Tibial artery (tissue), 4 donors: ENCODE results near the gene RAB41.

Experiments
- DNase-seq, 2 donors: peaks; one replicate each; pipeline ENCODE4 v3.0.0-alpha.2; 2019
- H3K27ac ChIP-seq, 2 donors: fragments of 200-600 bp; sonication (generic) in 1 of 2; 1 replicate in 1 of 2; 2 replicates in 1 of 2; pipeline ENCODE4 v1.5.1; 2018 to 2019; ENCODE audit warnings: mild to moderate bottlenecking in 1 of 2
- H3K27me3 ChIP-seq, 2 donors: fragments of 200-600 bp; sonication (generic) in 1 of 2; one replicate each; pipeline versions ENCODE4 v1.5.1 to v1.6.0; 2016 to 2019
- H3K36me3 ChIP-seq, 3 donors: fragments of 200-600 bp; sonication (generic) in 2 of 3; one replicate each; pipeline ENCODE4 v1.5.1; 2016 to 2019; ENCODE audit warnings: mild to moderate bottlenecking in 2 of 3
- H3K4me1 ChIP-seq, 4 donors: fragments of 200-600 bp; sonication (generic) in 2 of 4; 1 replicate in 3 of 4; 2 replicates in 1 of 4; pipeline ENCODE4 v1.5.1; 2016 to 2019
- H3K4me3 ChIP-seq, 2 donors: fragments of 200-600 bp; sonication (generic) in 1 of 2; 1 replicate in 1 of 2; 2 replicates in 1 of 2; pipeline ENCODE4 v1.5.1; 2018 to 2019; ENCODE audit warnings: mild to moderate bottlenecking in 2 of 2
- H3K9me3 ChIP-seq, 3 donors: fragments of 200-600 bp; sonication (generic) in 1 of 3; one replicate each; pipeline ENCODE4 v1.5.1; 2016 to 2019
- intact Hi-C: fragments of 100-400 bp; cut with DNase I; formaldehyde crosslinking; loops from one replicate; pipeline ENCODE4 v1.15.0; 2023; ENCODE audit warnings: low total_unique reads
- TF ChIP-seq, protein P1 (sequence below), 2 experiments: fragments of 200-600 bp in 1 of 2; fragments of 450-650 bp in 1 of 2; IDR thresholded peaks; one replicate each; pipeline ENCODE4 v1.5.1; 2017 to 2019; ENCODE audit warnings: antibody characterized with exemption in 2 of 2, mild to moderate bottlenecking in 1 of 2, moderate library complexity in 1 of 2

The RAB41 gene

DNA sequence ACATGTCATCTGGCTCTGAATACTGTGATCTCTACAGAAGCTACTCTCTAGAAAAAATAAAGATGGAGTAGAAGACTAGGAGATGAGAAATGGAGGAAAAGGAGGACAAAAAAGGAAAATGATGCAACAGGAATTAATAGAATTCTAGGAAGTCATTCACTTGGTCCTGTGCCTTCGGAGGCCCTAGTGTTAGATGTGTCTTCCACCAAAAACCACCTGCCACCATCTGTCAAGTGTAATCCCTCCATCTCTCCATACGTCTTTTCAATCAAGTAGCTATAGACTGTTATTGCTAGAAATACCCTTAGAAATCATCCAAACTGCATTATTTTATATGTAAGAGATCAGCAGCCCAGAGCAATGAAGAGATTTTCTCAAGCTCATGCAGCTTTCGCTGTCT is 2.9 kb upstream of the RAB41 start:
- TF ChIP-seq, protein P1, sequence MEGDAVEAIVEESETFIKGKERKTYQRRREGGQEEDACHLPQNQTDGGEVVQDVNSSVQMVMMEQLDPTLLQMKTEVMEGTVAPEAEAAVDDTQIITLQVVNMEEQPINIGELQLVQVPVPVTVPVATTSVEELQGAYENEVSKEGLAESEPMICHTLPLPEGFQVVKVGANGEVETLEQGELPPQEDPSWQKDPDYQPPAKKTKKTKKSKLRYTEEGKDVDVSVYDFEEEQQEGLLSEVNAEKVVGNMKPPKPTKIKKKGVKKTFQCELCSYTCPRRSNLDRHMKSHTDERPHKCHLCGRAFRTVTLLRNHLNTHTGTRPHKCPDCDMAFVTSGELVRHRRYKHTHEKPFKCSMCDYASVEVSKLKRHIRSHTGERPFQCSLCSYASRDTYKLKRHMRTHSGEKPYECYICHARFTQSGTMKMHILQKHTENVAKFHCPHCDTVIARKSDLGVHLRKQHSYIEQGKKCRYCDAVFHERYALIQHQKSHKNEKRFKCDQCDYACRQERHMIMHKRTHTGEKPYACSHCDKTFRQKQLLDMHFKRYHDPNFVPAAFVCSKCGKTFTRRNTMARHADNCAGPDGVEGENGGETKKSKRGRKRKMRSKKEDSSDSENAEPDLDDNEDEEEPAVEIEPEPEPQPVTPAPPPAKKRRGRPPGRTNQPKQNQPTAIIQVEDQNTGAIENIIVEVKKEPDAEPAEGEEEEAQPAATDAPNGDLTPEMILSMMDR (IDR thresholded peaks at IDR 0.05), result no peak
- no peak for DNase-seq
- intact Hi-C loops, result no loop called here

DNA sequence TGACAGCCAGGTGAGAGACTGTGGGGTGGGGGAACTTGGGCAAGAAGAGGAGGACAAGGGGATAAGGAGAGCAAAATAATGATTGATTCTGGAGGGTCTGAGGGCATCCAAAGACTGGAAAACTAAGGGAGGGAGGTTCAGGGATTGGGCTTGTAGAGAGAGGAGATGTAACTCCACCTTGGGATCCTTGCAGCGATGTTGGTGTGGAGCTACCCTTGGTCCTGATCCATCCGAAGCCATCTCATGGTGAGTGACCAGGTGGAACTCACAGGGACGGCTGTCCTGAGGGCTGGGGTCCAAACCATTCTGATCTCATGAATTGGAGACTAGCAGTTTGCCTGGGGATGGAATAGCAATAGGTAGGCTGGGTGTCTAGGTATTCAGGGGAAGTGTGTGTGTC is 1.4 kb upstream of the RAB41 start:
- Histone ChIP-seq H3K4me1 (no peaks in the 10 kb centered on the region), H3K36me3 (peaks cover 0 to 6% (median 4%) of the 10 kb centered on the region in 3 donors), H3K27ac (no peak overlapping the region), H3K9me3 (no peaks in the 10 kb centered on the region), H3K4me3 (no peak overlapping the region), H3K27me3 (no peaks in the 10 kb centered on the region)
- intact Hi-C loops, result no loop called here
- DNase-seq, result no peak
- TF ChIP-seq, protein P1 (IDR thresholded peaks at IDR 0.05), result no peak

More for the DNA sequence above, 2.9 kb upstream of the RAB41 start:
- H3K4me3 ChIP-seq, result no peak overlapping the region
- H3K9me3 ChIP-seq, result no peaks in the 10 kb centered on the region
- H3K36me3 ChIP-seq, result peaks cover 0 to 4% (median 0%) of the 10 kb centered on the region in 3 donors
- no peaks in the 10 kb centered on the region for H3K4me1 ChIP-seq
- no peak overlapping the region for H3K27ac ChIP-seq
- no peaks in the 10 kb centered on the region for H3K27me3 ChIP-seq

DNA sequence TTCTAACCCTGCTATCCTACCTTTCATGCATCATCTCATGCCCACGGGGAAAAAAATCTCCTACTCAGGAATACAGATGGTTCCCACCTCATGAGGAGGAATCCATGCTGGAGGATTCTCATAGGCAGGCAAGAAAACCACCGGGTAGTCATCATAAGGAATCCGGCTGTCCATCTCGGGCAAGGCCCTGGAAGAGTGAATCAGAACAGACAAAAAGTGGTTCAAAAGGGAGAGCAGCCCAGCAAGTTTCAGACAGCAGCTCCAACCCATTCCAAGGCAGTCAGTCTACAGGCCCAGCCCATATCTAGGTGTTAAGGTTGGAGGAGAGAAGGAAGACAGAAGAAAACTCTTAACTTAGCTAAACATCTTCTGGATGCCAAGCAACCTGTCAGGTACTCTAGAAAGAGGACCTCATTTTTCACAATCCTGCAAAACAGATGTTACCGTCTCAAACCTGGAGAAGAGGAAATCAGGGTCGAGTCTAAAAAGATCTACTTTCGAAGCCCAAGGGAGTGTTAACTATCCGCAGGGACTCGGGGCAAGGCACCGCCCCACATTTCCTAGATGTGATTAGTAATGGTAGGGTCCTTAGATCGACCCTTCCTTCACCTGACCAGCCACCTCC is 7.3 kb downstream of the RAB41 start:
- peak overlapping the region; percentile 53 to 56 for H3K4me3 ChIP-seq
- peaks cover 0 to 21% (median 0%) of the 10 kb centered on the region in 3 donors for H3K36me3 ChIP-seq
- intact Hi-C loops, result no loop called here
- TF ChIP-seq, protein P1 (IDR thresholded peaks at IDR 0.05), result no peak
- peak overlapping the region; percentile 71 to 77 for H3K27ac ChIP-seq
- H3K4me1 ChIP-seq, result peaks cover 0 to 8% (median 6%) of the 10 kb centered on the region in 4 donors
- H3K9me3 ChIP-seq, result no peaks in the 10 kb centered on the region
- H3K27me3 ChIP-seq, result no peaks in the 10 kb centered on the region
- DNase-seq, result no peak

DNA sequence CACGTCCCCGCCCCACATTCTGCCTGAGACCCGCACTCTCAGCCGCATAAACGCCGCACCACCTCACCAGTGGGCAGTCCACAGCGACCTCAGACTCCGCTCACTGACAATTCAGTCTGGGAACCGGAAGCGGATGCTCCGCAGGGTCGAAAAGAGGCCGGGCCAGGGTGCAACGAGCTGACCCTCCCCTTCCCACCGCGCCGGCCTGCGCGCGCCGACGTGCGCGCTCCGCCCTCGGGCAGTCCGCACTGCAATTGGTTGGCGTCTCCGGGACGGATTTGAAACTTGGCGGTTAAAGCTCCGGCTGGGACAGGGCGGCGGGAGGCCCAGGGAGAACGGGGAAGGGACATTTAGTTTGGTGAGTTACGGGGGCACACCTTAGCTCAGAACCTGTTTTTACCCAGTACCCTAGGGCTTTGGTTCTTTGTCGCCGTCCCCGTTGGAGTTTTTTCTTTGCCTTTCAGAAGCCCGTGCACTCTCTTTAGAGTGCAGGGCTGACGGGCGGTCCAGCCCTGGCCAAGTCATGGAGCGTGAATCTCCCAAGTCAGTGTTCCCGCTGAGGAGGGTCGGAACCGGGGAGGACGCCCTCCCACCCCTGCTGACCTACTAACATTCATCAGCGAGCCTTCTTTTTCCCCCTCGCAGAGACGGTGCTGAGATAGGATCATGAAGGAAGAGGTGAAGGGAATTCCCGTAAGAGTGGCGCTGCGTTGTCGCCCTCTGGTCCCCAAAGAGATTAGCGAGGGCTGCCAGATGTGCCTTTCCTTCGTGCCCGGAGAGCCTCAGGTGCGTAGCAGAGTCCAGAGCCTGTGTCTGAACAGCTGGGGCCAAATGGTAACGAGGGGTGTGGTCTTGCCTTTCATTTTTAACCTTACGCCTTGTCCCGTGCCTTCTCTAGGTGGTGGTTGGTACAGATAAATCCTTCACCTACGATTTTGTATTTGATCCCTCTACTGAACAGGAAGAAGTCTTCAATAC is 8.1 kb downstream of the RAB41 start, which contains the start of the genes KIF4A and PDZD11:
Gene KIF4A, plus strand, starts transcription at position 312 of the 978 bp plus-strand sequence. Its CDS starts 355 bp downstream, at position 667.
Gene PDZD11, minus strand, starts transcription at position 135 of the 978 bp plus-strand sequence. CDS start 586 bp downstream, outside the sequence.
- intact Hi-C loops, result no loop called here
- DNase-seq, result peak; percentile 62 to 85

DNA sequence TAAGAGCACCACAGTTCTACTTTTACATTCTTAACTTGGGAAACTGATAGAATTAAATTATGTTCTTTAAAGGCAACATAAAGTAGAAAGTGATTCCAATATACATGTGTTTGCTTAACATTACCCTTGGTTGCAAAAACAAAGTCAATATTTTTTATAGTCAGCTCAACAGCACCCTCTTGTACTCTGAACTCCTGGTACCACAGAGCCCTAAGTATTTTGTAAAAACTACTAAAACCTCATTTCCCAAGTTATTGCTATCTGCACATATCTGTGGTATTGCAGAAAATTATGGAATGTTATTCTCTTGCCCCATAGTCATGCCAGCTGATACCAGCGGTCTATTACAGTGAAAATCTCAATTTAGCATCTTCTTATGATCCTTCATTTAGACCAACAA is 10.8 kb downstream of the RAB41 start:
- DNase-seq, result no peak
- TF ChIP-seq, protein P1 (IDR thresholded peaks at IDR 0.05), result no peak
- H3K9me3 ChIP-seq, result no peaks in the 10 kb centered on the region
- no peak overlapping the region for H3K27ac ChIP-seq
- intact Hi-C loops, result no loop called here
- H3K36me3 ChIP-seq, result no peaks in the 10 kb centered on the region
- H3K4me1 ChIP-seq, result peaks cover 0 to 8% (median 6%) of the 10 kb centered on the region in 4 donors
- H3K4me3 ChIP-seq, result no peak overlapping the region
- no peaks in the 10 kb centered on the region for H3K27me3 ChIP-seq

More for the DNA sequence above, 8.1 kb downstream of the RAB41 start, which contains the start of the genes KIF4A and PDZD11:
- TF ChIP-seq, protein P1 (IDR thresholded peaks at IDR 0.05), result no peak
- Histone ChIP-seq H3K4me3 (peak within 1 kb of the TSS; percentile 53 to 56), H3K27ac (peak within 1 kb of the TSS; percentile 71 to 77), H3K4me1 (peaks cover 0 to 8% (median 6%) of the 10 kb centered on the region in 4 donors), H3K27me3 (no peaks in the 10 kb centered on the region), H3K9me3 (no peaks in the 10 kb centered on the region), H3K36me3 (peaks cover 0 to 20% (median 0%) of the 10 kb centered on the region in 3 donors)
